ENCODE measurements around the gene PEAR1. TPM values are rescaled to one million over a fixed set of nuclear protein-coding genes. Genes with fewer than 3 reads are reported as not detected.

The PEAR1 gene
- total RNA-seq, 8 experiments from 2014 or later = 0.14 to 2.8 (median 0.41) TPM; not detected in 1

DNA sequence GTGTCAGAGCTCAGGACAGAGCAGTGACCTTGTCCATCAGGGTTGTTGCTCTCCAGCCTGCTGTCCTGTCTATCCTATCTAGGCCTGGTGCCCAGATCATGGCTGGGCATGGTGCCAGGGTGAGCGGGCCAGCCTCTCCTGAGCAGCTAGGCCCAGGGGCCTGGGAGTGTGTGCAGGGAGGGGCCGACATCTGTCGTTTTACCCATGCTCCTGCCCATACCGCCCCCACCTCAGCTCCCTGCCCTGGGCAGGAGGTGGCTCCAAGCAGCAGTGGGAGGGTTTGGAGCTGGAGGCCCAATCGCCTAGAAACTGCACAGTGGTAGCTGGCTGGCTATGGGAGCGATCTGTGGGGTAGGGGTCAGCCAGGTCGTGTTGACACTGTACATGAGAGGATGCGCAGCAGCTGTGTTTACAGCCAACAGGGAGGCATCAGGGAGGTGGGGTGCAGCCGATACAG lies 41.1 kb upstream of the PEAR1 start:
- no peak overlapping the region for H3K27ac ChIP-seq
- in situ Hi-C loops (cut with MboI; ENCODE audit: low pct_unique_long_range_greater_than_20kb in 2 of 9, low sequenced_read_pairs in 9 of 9, unreplicated experiment in 9 of 9) = loop anchor here in 2 of 9 experiments (25.0 kb wide), 1 partner anchor 165 kb away; the partner anchor contains the start of gene NES (in 2 of the 2)
- peaks cover 5 to 26% of the 10 kb centered on the region in 2 donors for H3K4me1 ChIP-seq (replicated peaks in 1 of 2)
- peak; percentile 65 to 92 (median 84) for ATAC-seq (replicated peaks in 6 of 8)
- H3K4me3 ChIP-seq = no peak overlapping the region
- WGBS, 10 experiments = 0 to 42% (median 40%) methylated on average over 1 to 8 of the region's 9 CpGs; no CpG with 5 or more reads in 4 of the 10 experiments

DNA sequence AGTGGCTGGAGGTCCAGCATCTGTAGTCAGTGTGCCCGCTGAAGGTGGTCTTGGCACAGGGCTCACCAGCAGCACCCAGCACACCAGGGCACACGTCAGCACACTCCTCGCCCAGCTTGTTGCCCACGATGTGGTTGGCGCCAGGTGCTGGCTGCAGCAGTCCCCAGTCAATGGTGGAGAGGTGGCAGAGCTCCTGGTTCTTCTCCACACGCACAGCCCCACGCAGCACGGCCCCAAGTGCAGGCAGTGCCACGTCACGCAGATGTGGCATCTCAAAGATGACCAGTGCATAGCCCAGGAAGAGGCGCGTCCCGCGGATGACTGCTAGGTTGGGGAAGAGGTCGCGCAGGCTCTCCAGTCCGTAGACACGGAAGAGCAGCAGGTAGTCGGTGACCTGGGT lies 39.8 kb upstream of the PEAR1 start:
- WGBS, 10 experiments = 81 to 100% (median 84%) methylated on average over 1 to 13 of the region's 19 CpGs; no CpG with 5 or more reads in 5 of the 10 experiments
- no peak for ATAC-seq (replicated peaks in 6 of 8)
- H3K4me3 ChIP-seq = no peak overlapping the region
- H3K27ac ChIP-seq = no peak overlapping the region
- H3K4me1 ChIP-seq (replicated peaks in 1 of 2) = peaks cover 7 to 28% of the 10 kb centered on the region in 2 donors
- in situ Hi-C loops (cut with MboI; ENCODE audit: low pct_unique_long_range_greater_than_20kb in 2 of 9, low sequenced_read_pairs in 9 of 9, unreplicated experiment in 9 of 9) = loop anchor here in 2 of 9 experiments (25.0 kb wide), 1 partner anchor 166 kb away; the partner anchor contains the start of gene NES (in 2 of the 2)

DNA sequence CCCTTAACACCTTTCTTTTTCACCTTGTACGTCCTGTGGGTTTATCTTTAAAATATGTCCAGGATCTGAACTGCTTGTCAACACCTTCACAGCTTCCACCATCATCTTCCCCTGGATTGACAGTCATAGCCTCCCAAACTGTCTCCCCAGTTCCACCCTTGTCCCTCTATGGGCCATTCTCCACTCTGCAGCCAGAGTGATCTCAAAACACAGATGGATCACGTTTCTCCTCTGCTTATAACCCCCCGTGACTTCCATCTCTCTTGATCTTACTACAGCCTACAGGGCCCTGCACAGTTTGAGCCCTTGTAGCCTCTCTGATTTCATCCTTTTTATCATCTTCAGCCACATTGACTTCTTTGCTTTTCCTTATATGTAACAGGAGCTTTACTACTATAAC lies 38.9 kb upstream of the PEAR1 start:
- WGBS, 10 experiments = 10 to 64% (median 40%) methylated on average over 1 to 2 of the region's 3 CpGs; no CpG with 5 or more reads in 2 of the 10 experiments
- in situ Hi-C loops (cut with MboI; ENCODE audit: low pct_unique_long_range_greater_than_20kb in 2 of 9, low sequenced_read_pairs in 9 of 9, unreplicated experiment in 9 of 9) = loop anchor here in 2 of 9 experiments (25.0 kb wide), 1 partner anchor 167 kb away; the partner anchor contains the start of gene NES (in 2 of the 2)
- peaks cover 12 to 32% of the 10 kb centered on the region in 2 donors for H3K4me1 ChIP-seq (replicated peaks in 1 of 2)
- no peak for ATAC-seq (replicated peaks in 6 of 8)
- H3K27ac ChIP-seq = no peak overlapping the region
- H3K4me3 ChIP-seq = no peak overlapping the region

GRCh38 chr1:156856282-156856785 lies 37.2 kb upstream of the PEAR1 start:
- 40 to 100% (median 75%) methylated on average over 1 to 3 of the region's 3 CpGs; no CpG with 5 or more reads in 2 of the 10 experiments for WGBS, 10 experiments
- Histone ChIP-seq H3K4me1 (replicated peaks in 1 of 2) (peaks cover 29 to 46% of the 10 kb centered on the region in 2 donors), H3K27ac (no peak overlapping the region), H3K4me3 (no peak overlapping the region)
- in situ Hi-C loops (cut with MboI; ENCODE audit: low pct_unique_long_range_greater_than_20kb in 2 of 9, low sequenced_read_pairs in 9 of 9, unreplicated experiment in 9 of 9) = loop anchor here in 2 of 9 experiments (25.0 kb wide), 1 partner anchor 169 kb away; the partner anchor contains the start of gene NES (in 2 of the 2)
- no peak for ATAC-seq (replicated peaks in 6 of 8)

GRCh38 chr1:156857532-156857931 lies 36.0 kb upstream of the PEAR1 start:
- H3K4me3 ChIP-seq = no peak overlapping the region
- WGBS, 10 experiments = 10 to 30% methylated on average over 2 of the region's 3 CpGs; no CpG with 5 or more reads in 8 of the 10 experiments
- no peak for ATAC-seq (replicated peaks in 6 of 8)
- H3K27ac ChIP-seq = no peak overlapping the region
- in situ Hi-C loops (cut with MboI; ENCODE audit: low pct_unique_long_range_greater_than_20kb in 2 of 9, low sequenced_read_pairs in 9 of 9, unreplicated experiment in 9 of 9) = loop anchor here in 2 of 9 experiments (25.0 kb wide), 1 partner anchor 170 kb away; the partner anchor contains the start of gene NES (in 2 of the 2)
- peaks cover 35 to 52% of the 10 kb centered on the region in 2 donors for H3K4me1 ChIP-seq (replicated peaks in 1 of 2)

- no peak overlapping the region for H3K4me3 ChIP-seq
- WGBS, 10 experiments = 0 to 60% (median 12%) methylated on average over 1 to 5 of the region's 5 CpGs; no CpG with 5 or more reads in 3 of the 10 experiments
- in situ Hi-C loops (cut with MboI; ENCODE audit: low pct_unique_long_range_greater_than_20kb in 2 of 9, low sequenced_read_pairs in 9 of 9, unreplicated experiment in 9 of 9) = loop anchor here in 2 of 9 experiments (25.0 kb wide), 1 partner anchor 171 kb away; the partner anchor contains the start of gene NES (in 2 of the 2)
- peaks cover 33 to 59% of the 10 kb centered on the region in 2 donors for H3K4me1 ChIP-seq (replicated peaks in 1 of 2)
- H3K27ac ChIP-seq = no peak overlapping the region
- ATAC-seq (replicated peaks in 6 of 8) = peak in 2 of 8 experiments; percentile 3 to 10
Observed at GRCh38 chr1:156858555-156858956, 35.0 kb upstream of the PEAR1 start.

DNA sequence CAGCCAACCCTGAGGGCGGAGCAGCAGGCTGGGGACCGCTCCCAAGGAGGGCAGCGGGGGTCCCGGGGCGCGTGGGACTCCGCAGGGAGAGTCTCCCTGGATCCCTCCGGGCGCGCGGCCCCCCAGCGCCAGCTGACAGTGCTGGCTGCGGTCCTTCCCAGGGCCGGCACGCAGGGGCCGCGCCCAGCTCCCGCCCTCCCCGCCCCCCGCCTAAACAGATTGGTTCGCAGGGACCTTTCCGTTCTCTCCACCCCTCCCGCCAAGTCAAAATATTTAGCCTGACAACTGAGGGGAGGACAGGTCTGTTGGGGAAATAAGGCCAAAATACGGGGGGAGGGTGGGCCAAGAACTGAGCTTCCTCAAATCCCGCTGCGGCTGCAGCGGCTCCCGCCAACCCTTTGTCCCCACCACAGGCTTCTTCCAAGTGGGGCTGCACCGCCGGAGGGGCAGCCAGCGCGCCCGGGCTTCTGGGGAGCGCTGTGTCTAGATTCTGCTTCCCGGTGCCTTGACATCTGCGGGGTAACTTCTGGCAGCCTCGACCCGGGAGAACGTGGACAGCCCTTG lies 34.5 kb upstream of the PEAR1 start, which contains the start of gene INSRR:
Gene INSRR, minus strand, starts transcription at position 159 of the 564 bp plus-strand sequence. CDS start 496 bp downstream, outside the sequence.
- ATAC-seq (replicated peaks in 6 of 8) = peak in 3 of 8 experiments; percentile 14 to 16 (median 14)
- in situ Hi-C loops (cut with MboI; ENCODE audit: low pct_unique_long_range_greater_than_20kb in 2 of 9, low sequenced_read_pairs in 9 of 9, unreplicated experiment in 9 of 9) = loop anchor here in 2 of 9 experiments (25.0 kb wide), 1 partner anchor 172 kb away; the partner anchor contains the start of gene NES (in 2 of the 2)
- WGBS, 10 experiments = 0 to 33% (median 0%) methylated on average over 1 to 9 of the region's 39 CpGs; no CpG with 5 or more reads in 4 of the 10 experiments
- Histone ChIP-seq H3K4me1 (replicated peaks in 1 of 2) (peaks cover 33 to 59% of the 10 kb centered on the region in 2 donors), H3K4me3 (peak within 1 kb of the TSS; percentile 11 to 34 (median 23)), H3K27ac (peak within 1 kb of the TSS in 1 of 2 donors; percentile 4)

DNA sequence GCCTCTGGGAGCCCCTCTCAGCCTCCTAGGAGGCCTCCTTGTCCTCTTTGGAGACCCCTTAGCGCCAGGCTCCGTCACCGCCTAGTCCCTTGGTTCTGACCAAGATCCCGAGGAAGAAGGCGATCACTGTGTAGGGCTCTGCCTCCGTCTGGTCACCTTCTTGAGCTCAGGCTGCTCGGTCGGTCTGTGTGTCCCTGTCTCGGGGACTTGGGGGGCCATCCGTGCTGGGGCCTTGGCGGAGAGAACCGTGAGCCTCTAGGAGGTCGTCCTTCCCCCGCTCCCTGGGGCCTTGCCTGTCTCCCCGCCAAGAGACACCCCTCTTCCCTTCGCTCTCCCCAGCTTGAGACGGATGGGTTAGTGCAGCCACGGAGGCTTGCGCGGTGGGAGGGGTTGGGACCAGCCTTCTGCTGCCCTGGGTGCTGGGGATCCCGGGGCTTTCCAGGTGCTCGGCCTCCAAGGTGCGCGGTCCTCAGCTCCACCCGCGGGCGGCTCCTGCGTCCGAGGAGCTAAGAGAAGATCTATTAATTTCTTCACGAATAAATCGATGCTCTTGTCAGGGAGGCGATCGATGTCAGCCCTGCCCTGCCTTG lies 33.9 kb upstream of the PEAR1 start:
- 0 to 10% (median 7%) methylated on average over 2 to 14 of the region's 33 CpGs; no CpG with 5 or more reads in 3 of the 10 experiments for WGBS, 10 experiments
- H3K4me3 ChIP-seq = peak overlapping the region; percentile 11 to 34 (median 23)
- in situ Hi-C loops (cut with MboI; ENCODE audit: low pct_unique_long_range_greater_than_20kb in 2 of 9, low sequenced_read_pairs in 9 of 9, unreplicated experiment in 9 of 9) = loop anchor here in 2 of 9 experiments (25.0 kb wide), 1 partner anchor 172 kb away; the partner anchor contains the start of gene NES (in 2 of the 2)

GRCh38 chr1:156860113-156860627 lies 33.3 kb upstream of the PEAR1 start:
- ATAC-seq (replicated peaks in 6 of 8) = peak; percentile 59 to 76 (median 74)
- Histone ChIP-seq H3K4me3 (peak overlapping the region; percentile 11 to 34 (median 23)), H3K4me1 (replicated peaks in 1 of 2) (peaks cover 35 to 63% of the 10 kb centered on the region in 2 donors), H3K27ac (peak overlapping the region in 1 of 2 donors; percentile 5)
- in situ Hi-C loops (cut with MboI; ENCODE audit: low pct_unique_long_range_greater_than_20kb in 2 of 9, low sequenced_read_pairs in 9 of 9, unreplicated experiment in 9 of 9) = loop anchor here in 2 of 9 experiments (25.0 kb wide), 1 partner anchor 173 kb away; the partner anchor contains the start of gene NES (in 2 of the 2)
- 0 to 4% (median 0%) methylated on average over 4 to 27 of the region's 35 CpGs; no CpG with 5 or more reads in 4 of the 10 experiments for WGBS, 10 experiments

More for the DNA sequence above, 33.9 kb upstream of the PEAR1 start:
- H3K27ac ChIP-seq = peak overlapping the region in 1 of 2 donors; percentile 4
- H3K4me1 ChIP-seq (replicated peaks in 1 of 2) = peaks cover 33 to 59% of the 10 kb centered on the region in 2 donors
- peak; percentile 6 to 64 (median 45) for ATAC-seq (replicated peaks in 6 of 8)

DNA sequence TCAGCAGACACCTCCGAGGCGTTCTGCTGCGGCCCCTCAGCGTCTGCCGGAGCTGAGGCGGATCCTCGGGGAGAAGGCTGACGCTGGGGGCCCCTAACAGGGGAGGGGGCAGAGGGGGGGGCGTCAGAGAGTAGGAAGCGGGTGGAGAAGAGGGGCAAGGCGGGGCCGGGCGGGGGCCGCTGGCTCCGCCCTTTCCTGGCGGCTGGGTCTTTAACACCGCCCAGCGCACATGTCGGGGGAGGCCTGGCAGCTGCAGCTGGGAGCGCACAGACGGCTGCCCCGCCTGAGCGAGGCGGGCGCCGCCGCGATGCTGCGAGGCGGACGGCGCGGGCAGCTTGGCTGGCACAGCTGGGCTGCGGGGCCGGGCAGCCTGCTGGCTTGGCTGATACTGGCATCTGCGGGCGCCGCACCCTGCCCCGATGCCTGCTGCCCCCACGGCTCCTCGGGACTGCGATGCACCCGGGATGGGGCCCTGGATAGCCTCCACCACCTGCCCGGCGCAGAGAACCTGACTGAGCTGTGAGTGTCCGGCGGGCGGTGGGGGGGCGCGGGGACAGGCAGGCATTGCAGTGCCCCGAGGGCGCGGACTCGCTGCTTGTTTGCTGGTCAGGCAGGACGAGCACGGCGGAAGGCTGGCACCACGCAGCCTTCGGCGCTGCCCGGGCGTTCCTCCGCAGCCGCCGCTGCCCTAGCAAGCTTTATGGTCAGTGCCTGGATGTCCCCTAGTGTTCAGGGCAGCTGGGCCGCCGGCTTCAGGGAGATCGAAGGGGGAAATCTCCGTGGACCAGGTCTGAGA lies 32.7 kb upstream of the PEAR1 start, which contains the start of gene NTRK1:
Gene NTRK1, plus strand, starts transcription at position 238 of the 796 bp plus-strand sequence. Its CDS starts 70 bp downstream, at position 308.
- peak; percentile 58 to 84 (median 73) for ATAC-seq (replicated peaks in 6 of 8)
- Histone ChIP-seq H3K27ac (peak within 1 kb of the TSS in 1 of 2 donors; percentile 5), H3K4me3 (peak within 1 kb of the TSS; percentile 11 to 34 (median 23)), H3K4me1 (replicated peaks in 1 of 2) (peaks cover 41 to 69% of the 10 kb centered on the region in 2 donors)
- 2 to 18% (median 6%) methylated on average over 2 to 23 of the region's 69 CpGs; no CpG with 5 or more reads in 4 of the 10 experiments for WGBS, 10 experiments
- in situ Hi-C loops (cut with MboI; ENCODE audit: low pct_unique_long_range_greater_than_20kb in 2 of 9, low sequenced_read_pairs in 9 of 9, unreplicated experiment in 9 of 9) = loop anchor here in 2 of 9 experiments (25.0 kb wide), 1 partner anchor 174 kb away; the partner anchor contains the start of gene NES (in 2 of the 2)

DNA sequence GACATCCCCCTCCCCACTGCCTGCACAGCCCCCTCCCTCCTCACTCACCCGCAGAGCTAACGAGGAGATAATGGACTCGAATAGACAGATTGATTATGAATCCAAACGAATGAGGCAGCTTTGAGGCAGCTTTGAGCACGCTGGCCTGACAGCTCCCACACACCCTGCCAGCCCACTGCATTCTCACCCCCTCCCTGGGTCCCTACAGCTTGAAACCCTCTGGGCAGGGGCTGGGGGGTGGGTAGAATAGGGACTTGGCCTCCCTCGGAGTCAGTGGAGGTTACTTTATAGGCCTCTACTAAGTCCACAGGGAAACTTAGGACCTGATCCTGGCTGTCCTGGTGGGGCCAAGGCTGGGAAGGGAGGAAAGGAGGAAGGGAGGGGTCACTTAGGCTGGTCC lies 30.9 kb upstream of the PEAR1 start:
- ATAC-seq (replicated peaks in 6 of 8) = no peak
- no peak overlapping the region for H3K4me3 ChIP-seq
- peaks cover 49 to 71% of the 10 kb centered on the region in 2 donors for H3K4me1 ChIP-seq (replicated peaks in 1 of 2)
- in situ Hi-C loops (cut with MboI; ENCODE audit: low pct_unique_long_range_greater_than_20kb in 2 of 9, low sequenced_read_pairs in 9 of 9, unreplicated experiment in 9 of 9) = loop anchor here in 2 of 9 experiments (25.0 kb wide), 1 partner anchor 175 kb away; the partner anchor contains the start of gene NES (in 2 of the 2)
- 0 to 70% (median 30%) methylated on average over 1 to 2 of the region's 6 CpGs; no CpG with 5 or more reads in 6 of the 10 experiments for WGBS, 10 experiments
- H3K27ac ChIP-seq = no peak overlapping the region

All from motor neuron (in vitro differentiated cells).